ENCODE results near the gene STX18.

DNA sequence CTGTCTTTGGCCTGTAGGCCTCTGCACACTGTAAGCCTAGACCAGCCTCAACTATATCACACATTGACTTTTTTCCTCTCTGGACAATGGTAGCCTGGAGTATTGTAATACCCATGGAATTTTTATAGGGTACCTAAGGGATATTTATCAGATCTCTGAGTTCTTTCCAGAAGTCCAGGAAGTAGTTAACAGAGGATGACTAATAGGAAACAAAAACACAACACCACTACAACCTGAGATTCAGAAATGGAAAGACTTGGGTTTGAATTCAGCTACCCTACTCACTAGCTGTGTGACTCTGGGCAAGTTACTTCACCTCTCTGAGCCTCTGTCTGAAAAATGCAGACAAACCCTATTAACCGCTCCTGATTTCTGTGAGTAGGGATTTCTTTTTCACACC, 7.7 kb upstream of the STX18 start:
- TF ChIP-seq TAF1 (IDR thresholded peaks at IDR 0.05; ENCODE audit: low read depth, low read length) (no peak), POLR2A (IDR thresholded peaks at IDR 0.05; ENCODE audit: low read depth, low read length) (no peak), POLR2AphosphoS5 (IDR thresholded peaks at IDR 0.05; ENCODE audit: low read depth, low read length) (no peak), SPI1 (IDR thresholded peaks at IDR 0.05; ENCODE audit: low read depth, low read length) (no peak), POU2F2 (IDR thresholded peaks at IDR 0.05; ENCODE audit: low read depth, low read length) (no peak)
